Measurements from ENCODE around the gene RERG. TPM values are rescaled to one million over a fixed set of nuclear protein-coding genes. Genes with fewer than 3 reads are reported as not detected.

RERG gene
- total RNA-seq, 1 donor from 2014 or later = not detected

- no peak for DNase-seq
- TF ChIP-seq CTCF (IDR thresholded peaks at IDR 0.05) = no peak
- no peaks in the 10 kb centered on the region for H3K4me1 Mint-ChIP-seq
- no peak overlapping the region for H3K27ac Mint-ChIP-seq
- no peaks in the 10 kb centered on the region for H3K36me3 Mint-ChIP-seq (ENCODE audit: low read depth)
- H3K27me3 Mint-ChIP-seq = peaks cover 5% of the 10 kb centered on the region
- no peak overlapping the region for H3K4me3 Mint-ChIP-seq
- H3K9me3 Mint-ChIP-seq = no peaks in the 10 kb centered on the region
- ChIA-PET CTCF (no interaction called here), POLR2A (no interaction called here)
- ATAC-seq (ENCODE audit: low read depth) = no peak
- intact Hi-C loops (cut with micrococcal nuclease) = loop anchor here (5.0 kb wide), 2 partner anchors 114 to 269 kb away; no protein-coding TSS in a partner anchor
Measured at GRCh38 chr12:15265875-15266274, 44.7 kb upstream of the RERG start.

- no peak for TF ChIP-seq CTCF (IDR thresholded peaks at IDR 0.05)
Measured at GRCh38 chr12:15256761-15257160, 35.5 kb upstream of the RERG start.

GRCh38 chr12:15253990-15254389 is 32.8 kb upstream of the RERG start:
- Mint-ChIP-seq H3K9me3 (peaks cover 8% of the 10 kb centered on the region), H3K27ac (no peak overlapping the region), H3K27me3 (peaks cover 24% of the 10 kb centered on the region), H3K4me3 (no peak overlapping the region), H3K36me3 (ENCODE audit: low read depth) (no peaks in the 10 kb centered on the region), H3K4me1 (no peaks in the 10 kb centered on the region)
- DNase-seq (no peak), ATAC-seq (ENCODE audit: low read depth) (no peak)
- intact Hi-C loops (cut with micrococcal nuclease) = no loop called here
- ChIA-PET POLR2A (no interaction called here), CTCF (no interaction called here)
- TF ChIP-seq CTCF (IDR thresholded peaks at IDR 0.05) = no peak

More at GRCh38 chr12:15256761-15257160, 35.5 kb upstream of the RERG start:
- H3K4me3 Mint-ChIP-seq = no peak overlapping the region
- H3K36me3 Mint-ChIP-seq (ENCODE audit: low read depth) = no peaks in the 10 kb centered on the region
- peaks cover 16% of the 10 kb centered on the region for H3K27me3 Mint-ChIP-seq
- no peaks in the 10 kb centered on the region for H3K4me1 Mint-ChIP-seq
- DNase-seq (no peak), ATAC-seq (ENCODE audit: low read depth) (no peak)
- ChIA-PET POLR2A (no interaction called here), CTCF (no interaction called here)
- peaks cover 9% of the 10 kb centered on the region for H3K9me3 Mint-ChIP-seq
- no peak overlapping the region for H3K27ac Mint-ChIP-seq
- intact Hi-C loops (cut with micrococcal nuclease) = no loop called here

GRCh38 chr12:15244926-15245325 is 23.7 kb upstream of the RERG start:
- Mint-ChIP-seq H3K4me1 (no peaks in the 10 kb centered on the region), H3K36me3 (ENCODE audit: low read depth) (no peaks in the 10 kb centered on the region), H3K27me3 (peaks cover 34% of the 10 kb centered on the region), H3K4me3 (no peak overlapping the region), H3K9me3 (peaks cover 14% of the 10 kb centered on the region), H3K27ac (no peak overlapping the region)
- ChIA-PET CTCF (no interaction called here), POLR2A (no interaction called here)
- DNase-seq = no peak
- intact Hi-C loops (cut with micrococcal nuclease) = no loop called here
- no peak for TF ChIP-seq CTCF (IDR thresholded peaks at IDR 0.05)
- no peak for ATAC-seq (ENCODE audit: low read depth)

GRCh38 chr12:15244341-15244740 is 23.1 kb upstream of the RERG start:
- peaks cover 33% of the 10 kb centered on the region for H3K27me3 Mint-ChIP-seq
- intact Hi-C loops (cut with micrococcal nuclease) = no loop called here
- no peaks in the 10 kb centered on the region for H3K4me1 Mint-ChIP-seq

More at GRCh38 chr12:15244341-15244740, 23.1 kb upstream of the RERG start:
- ATAC-seq (ENCODE audit: low read depth) (no peak), DNase-seq (no peak)
- Mint-ChIP-seq H3K27ac (no peak overlapping the region), H3K4me3 (no peak overlapping the region), H3K9me3 (peaks cover 14% of the 10 kb centered on the region), H3K36me3 (ENCODE audit: low read depth) (no peaks in the 10 kb centered on the region)
- TF ChIP-seq CTCF (IDR thresholded peaks at IDR 0.05) = no peak
- ChIA-PET POLR2A (no interaction called here), CTCF (no interaction called here)
